HG03066 (cell line): ENCODE data around the gene EXOC3L4.
"Not testable (repeated sequence)": the region's sequence is repeated elsewhere in the genome, so short reads cannot be mapped to it uniquely, and the experiment has no call there.

Experiments used
- ATAC-seq: cut with Tn5 transposase; IDR thresholded peaks from one replicate; pipeline ENCODE4 v1.9.1; 2021; ENCODE audit warnings: low read depth; ENCODE audit not compliant: unreplicated experiment

The EXOC3L4 gene

DNA sequence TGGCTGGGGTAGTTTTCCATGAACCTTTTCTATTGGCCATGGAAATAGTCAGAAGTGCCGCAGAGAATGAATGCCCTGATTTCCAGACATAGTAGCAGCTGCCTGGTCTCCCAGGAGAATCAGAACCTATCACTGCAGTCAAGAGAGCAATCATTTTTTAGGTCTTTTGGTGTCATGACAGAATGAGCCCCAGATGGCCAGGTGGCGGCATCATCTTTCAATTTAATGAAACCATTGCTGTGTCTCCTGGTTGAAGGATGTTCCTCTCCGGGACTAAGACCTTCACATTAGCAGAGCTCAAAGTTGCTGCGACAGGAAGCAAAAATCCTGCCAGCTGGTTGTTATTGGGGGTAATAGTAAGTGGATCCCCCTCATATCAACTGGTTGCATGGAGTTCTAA is 47.5 kb downstream of the EXOC3L4 start:
- ATAC-seq, result no peak

GRCh38 chr14:103142721-103143302 is 48.3 kb downstream of the EXOC3L4 start:
- no peak for ATAC-seq

- ATAC-seq, result no peak
These were observed 49.0 kb downstream of the EXOC3L4 start for GRCh38 chr14:103143506-103143905.

DNA sequence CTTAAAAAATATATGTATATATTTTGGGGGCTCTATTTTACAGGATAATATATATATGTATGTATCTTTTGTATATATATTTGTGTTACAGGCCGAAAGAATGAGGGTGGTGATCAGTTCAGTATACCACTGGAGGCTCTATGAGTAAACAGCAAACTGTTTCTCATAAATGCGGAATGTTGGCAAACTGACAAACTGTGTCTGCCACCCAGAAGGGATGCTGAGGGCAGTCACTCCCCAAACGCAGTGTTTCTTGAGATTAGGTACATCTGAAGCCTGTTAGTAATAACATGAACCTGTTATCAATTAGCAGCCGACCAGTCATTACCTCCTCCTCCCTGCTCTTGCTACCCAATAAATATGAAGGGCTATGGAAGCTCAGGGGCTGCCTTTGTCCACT is 49.6 kb downstream of the EXOC3L4 start:
- no peak for ATAC-seq

DNA sequence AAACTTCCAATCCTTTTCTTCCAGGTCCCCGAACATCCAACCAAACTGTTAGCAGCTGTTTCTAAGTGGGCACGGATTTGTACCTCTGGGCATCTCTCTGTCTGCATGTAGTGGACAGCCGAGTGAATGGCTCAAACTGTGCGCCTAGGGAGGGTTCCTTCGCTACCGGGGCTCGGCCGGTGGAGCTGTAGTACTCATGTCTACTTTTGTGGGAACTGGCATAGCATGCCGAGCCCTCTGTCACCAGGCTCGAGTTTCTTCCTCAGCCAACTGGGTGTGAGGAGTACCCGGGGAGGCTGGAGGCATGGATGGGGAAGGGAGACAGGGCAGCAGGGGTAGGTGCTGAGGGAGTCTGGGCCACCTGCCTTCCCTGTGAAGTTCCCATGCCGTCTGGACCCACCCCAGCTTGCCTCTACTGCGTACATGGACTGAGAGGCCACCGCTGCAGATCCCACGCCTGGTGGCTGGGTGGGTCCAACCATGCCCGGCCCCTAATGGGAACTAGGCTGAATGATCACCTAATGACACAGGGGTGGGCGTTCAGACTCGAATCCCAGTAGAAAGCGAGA is 51.7 kb downstream of the EXOC3L4 start:
- no peak for ATAC-seq

GRCh38 chr14:103149351-103150237 is 55.1 kb downstream of the EXOC3L4 start:
- no peak for ATAC-seq

- ATAC-seq, result no peak
These were observed 56.9 kb downstream of the EXOC3L4 start for GRCh38 chr14:103151270-103151945.

- ATAC-seq, result no peak
These were observed 60.5 kb downstream of the EXOC3L4 start for GRCh38 chr14:103155010-103155409.

- not testable (repeated sequence) for ATAC-seq
These were observed 60.9 kb downstream of the EXOC3L4 start for GRCh38 chr14:103155416-103155815.

DNA sequence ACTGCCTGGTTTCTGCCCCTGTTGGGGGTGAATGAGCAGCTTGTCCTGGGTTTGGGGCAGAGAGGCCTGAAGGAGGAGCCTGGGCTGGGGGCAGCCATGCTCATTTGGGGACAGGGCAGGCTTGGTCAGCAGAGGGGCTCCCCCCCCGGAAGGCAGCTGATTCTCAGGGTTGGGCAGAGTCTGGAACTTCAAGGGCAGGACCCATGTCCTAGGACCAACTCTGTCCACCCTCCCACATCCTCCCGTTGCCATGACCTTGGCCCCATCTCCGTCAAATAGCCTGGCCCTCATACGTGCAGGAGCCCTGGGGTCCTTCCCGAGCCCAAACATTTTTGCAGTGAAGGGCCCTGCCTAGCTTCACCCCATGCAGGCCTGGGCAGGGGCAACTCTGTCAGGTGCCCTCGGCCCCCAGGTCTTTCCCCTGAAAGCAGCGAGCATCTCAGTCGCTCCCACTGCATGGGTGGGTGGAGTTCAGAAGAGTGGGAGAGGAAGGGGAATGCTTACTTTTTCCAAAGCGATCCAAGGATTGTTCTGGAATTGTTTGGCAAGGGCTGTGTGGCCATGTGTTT is 61.4 kb downstream of the EXOC3L4 start:
- ATAC-seq, result no peak

DNA sequence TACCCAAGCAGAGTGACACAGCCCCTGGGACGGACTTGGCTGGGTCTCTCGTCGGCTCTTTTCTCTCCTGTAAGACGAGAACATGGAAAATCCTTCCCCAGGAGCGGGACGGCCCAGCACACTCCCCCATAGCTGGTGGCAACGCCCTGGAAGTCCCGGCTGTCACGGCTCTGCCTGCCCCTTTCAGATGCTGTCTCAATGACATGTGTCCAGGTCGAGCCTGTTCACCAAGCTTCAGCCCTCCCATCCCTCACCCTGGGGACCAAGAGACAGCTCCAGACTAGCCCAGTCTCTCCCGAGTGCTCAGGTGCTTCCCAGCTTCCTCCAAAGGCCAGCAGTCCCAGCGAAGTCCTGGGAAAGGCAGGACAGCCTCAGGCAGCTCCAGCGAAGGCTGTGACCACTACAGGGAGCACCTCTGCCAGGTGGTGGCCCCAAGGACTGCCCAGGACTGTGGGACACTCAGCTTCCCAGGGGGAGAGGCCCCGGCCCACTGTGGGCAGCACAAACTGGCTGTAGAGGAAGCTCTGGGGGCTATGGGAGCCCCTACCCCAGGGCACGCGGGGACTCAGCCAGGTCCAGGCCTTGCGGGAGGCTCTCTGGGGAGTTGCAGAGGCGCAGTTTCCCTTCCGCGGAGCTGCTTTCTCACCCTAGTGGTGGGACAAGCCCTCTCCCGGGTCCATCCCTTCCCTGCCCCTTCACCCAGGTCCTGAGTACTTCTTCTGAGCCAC is 62.3 kb downstream of the EXOC3L4 start:
- no peak for ATAC-seq

DNA sequence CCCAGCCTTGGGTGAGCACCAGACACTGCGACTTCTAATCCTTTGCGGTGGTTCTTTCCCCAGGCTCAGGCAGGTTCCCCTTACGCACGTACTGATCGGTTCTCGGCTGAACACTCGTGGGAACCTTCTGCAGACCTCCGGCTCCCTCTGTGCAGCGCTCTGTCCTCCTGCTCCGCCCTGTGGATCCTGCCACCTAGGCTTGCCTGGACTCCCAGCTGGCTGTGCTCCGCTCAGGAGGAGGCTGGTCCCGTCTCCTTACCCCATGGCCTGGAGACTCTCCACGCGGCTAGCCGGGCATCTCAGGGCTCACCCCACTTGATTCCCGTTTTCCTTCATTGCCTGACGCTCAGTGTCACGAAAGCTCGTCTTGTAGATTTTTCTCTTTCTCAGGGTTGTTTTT is 63.4 kb downstream of the EXOC3L4 start:
- ATAC-seq, result no peak

GRCh38 chr14:103158688-103159087 is 64.2 kb downstream of the EXOC3L4 start:
- ATAC-seq, result no peak
